Left hindlimb (tissue), 1 donor: ENCODE data around the gene ZNF530.

ENCODE experiments used
- DNase-seq: peaks from one replicate; pipeline ENCODE4 v3.0.0-alpha.2; 2018

Gene ZNF530

DNA sequence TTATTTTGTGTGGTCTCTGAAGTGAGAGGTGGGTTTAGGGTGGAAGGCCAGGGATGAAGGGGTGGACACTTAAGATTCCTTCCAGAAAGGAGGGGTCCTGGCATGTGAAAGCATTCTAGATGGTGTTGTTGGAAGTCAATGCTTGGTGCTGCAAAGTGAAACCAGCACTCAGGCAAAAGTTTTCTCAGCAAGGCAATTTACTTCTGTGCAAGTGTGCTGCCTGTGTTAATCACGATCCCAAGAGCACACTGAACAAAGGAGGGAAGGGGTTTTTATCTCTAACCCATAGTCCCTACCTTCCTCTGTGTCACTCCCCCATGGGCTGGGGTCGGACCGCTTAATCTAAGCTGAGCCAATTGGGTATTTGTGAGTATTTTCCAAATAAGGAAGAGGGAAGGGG is 15.7 kb downstream of the ZNF530 start:
- DNase-seq = no peak

- DNase-seq = no peak
These were observed 21.1 kb downstream of the ZNF530 start for GRCh38 chr19:57620673-57621348.

DNA sequence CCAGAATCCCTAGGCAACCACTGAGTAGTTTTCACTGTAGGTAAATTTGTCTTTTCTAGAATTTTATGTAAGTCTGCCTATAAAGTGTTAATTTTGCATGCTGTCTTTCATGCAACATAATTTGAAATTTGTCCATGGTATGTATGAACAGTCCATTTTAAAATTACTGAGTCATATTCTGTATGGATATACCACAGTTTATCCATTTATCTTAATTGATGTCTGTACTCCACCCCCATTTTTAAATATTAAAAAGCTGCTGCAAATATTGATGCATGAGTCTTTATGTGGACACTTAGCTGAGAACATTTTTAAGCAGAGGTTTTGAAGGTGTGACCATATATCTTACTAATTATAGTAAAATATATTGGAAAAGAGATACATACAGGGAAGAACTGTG is 23.4 kb downstream of the ZNF530 start:
- no peak for DNase-seq

- peak; percentile 95 for DNase-seq
These were observed 33.5 kb downstream of the ZNF530 start, which contains the start of gene ZNF211 for GRCh38 chr19:57632987-57633831. TSS of gene ZNF211 (plus strand) at chr19:57633168. CDS start at chr19:57633347, 179 bp downstream.

DNA sequence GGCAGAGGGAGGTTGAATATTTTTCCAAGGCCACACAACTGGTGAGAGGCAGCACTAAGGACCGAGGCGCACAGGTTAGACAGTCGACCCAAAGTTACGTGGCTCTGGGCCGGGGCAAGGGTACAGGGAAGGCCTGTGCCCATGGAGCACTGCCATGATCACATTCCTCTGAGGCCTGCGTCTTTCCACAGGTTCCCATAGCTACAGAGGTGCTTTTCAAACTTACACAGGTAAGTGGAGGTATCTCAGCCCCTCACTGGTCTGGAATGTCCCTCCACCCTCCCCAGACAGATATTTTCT is 34.1 kb downstream of the ZNF530 start:
- DNase-seq = no peak

DNA sequence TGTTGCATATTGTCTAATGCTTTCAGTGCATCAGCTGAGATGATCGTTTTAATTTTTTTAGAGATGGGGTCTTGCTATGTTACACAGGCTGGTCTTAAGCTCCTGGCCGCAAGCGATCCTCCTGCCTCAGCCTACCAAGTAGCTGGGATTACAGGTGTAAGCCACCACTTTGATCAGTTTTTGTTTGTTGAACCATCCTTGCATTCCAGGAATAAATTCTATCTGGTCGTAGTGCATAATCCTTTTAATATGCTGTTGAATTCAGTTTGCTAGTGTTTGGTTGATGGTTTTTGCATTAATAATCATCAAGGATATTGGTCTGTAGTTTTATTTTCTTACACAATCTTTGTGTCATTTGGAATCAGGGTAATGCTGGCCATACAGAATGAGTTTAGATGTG is 37.7 kb downstream of the ZNF530 start:
- DNase-seq = no peak

GRCh38 chr19:57641715-57642234 is 42.1 kb downstream of the ZNF530 start:
- no peak for DNase-seq

GRCh38 chr19:57642396-57643046 is 42.8 kb downstream of the ZNF530 start:
- DNase-seq = no peak

DNA sequence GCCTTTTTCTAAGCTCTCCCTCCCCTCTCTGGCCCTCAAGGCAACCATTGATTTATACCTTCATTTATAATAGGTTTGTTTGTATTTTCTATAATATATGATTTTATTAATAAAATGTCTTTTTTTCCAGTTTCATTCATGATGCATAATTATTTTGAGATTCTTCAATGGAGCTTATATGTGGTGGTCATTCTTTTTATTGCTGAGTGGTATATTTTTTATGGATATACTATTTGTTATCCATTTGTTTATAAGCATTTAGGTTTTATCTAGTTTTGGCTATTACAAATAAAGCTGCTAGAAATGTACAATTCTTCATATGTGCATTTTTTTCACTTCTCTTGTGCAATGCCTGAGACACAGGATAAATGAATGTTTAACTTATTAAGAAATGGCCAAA is 44.0 kb downstream of the ZNF530 start:
- DNase-seq = no peak

DNA sequence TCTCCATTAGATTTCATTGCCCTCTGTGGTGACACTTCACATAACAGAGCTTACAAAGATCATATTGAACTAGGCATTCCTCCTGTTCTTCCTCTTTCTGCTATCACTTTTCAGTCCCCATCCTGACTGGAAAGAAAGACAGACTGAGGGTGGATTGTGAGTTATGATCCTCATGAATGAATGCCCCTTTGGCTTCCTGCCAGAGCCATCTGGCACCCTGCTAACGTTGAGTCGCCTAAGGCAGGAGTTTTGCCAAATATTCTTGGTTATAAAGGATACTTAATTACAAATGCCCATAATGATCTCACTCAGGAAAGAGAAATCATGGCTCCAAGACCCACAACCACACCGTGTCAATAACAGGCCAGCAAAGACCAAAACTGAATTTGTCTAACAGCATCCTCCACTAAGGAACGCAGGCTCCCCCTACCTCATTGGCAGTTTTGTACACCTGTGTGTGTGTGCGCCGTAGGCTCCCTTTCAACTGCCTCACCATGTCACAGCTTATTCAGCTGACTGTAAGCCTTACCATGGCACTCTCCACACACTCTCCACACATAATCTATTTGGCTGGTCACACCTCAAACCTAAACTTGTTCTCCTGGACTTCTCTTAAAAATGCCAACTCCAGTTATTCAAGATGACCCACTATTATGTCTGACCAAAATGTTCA is 48.8 kb downstream of the ZNF530 start:
- DNase-seq = no peak

DNA sequence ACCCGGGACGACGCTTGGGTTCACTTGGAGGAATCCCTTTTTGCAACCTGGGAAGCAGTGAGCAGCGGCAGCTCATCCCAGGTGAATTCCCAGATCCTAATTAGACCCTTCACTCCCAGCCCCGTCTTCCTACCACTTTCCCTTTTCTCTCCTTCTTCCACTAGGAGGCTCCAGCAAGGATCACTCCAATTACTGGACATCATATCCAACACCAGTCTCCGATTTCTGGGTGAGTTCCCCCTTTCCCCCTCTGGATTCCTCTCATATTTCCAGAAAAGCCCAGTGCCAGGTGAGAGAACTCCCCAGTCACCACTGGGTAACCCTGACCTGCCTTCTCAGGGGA is 51.9 kb downstream of the ZNF530 start:
- DNase-seq = no peak

DNA sequence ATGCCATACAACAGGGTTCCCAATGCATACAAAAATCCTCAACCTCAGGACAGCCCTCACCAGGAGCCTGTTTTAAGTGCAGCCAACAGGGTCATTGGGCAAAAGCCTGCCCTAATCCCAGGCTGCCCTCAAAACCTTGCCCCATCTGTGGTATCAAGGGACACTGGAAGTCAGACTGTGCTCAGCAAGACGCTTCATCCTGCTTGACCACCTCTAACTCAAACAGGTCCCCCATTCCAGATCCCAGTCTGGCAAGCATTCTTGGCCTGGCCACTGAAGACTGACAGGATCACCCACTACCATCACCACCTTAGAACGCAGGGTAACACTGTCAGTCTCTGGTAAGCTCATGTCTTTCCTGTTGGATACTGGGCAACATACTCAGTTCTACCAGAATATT is 54.0 kb downstream of the ZNF530 start:
- DNase-seq = no peak

- no peak for DNase-seq
These were observed 55.8 kb downstream of the ZNF530 start for GRCh38 chr19:57655443-57655842.

- no peak for DNase-seq
These were observed 56.7 kb downstream of the ZNF530 start for GRCh38 chr19:57656346-57656745.
